NCI-H1930 (cell line): ENCODE measurements around the gene CUX1.
"Not testable (repeated sequence)": the region's sequence is repeated elsewhere in the genome, so short reads cannot be mapped to it uniquely, and the experiment has no call there.

ENCODE experiments used
- DNase-seq, 2 experiments: peaks; one replicate each; lab custom pipeline; 2025; lab: John Stamatoyannopoulos, UW

CUX1 gene

GRCh38 chr7:102289057-102289456 lies 471.6 kb downstream of the CUX1 start:
- no peak for DNase-seq

- DNase-seq = no peak
These were observed 473.9 kb downstream of the CUX1 start for GRCh38 chr7:102291056-102291915.

- no peak for DNase-seq
These were observed 474.5 kb downstream of the CUX1 start for GRCh38 chr7:102291916-102292267.

GRCh38 chr7:102292813-102293798 lies 475.7 kb downstream of the CUX1 start:
- DNase-seq = no peak

GRCh38 chr7:102294589-102294988 lies 477.2 kb downstream of the CUX1 start:
- no peak for DNase-seq

GRCh38 chr7:102295346-102296178 lies 478.1 kb downstream of the CUX1 start:
- no peak for DNase-seq

- no peak for DNase-seq
These were observed 478.7 kb downstream of the CUX1 start for GRCh38 chr7:102296179-102296438.

- no peak for DNase-seq
These were observed 479.1 kb downstream of the CUX1 start for GRCh38 chr7:102296514-102296913.

- no peak for DNase-seq
These were observed 480.2 kb downstream of the CUX1 start for GRCh38 chr7:102297487-102298218.

GRCh38 chr7:102300643-102301221 lies 483.3 kb downstream of the CUX1 start:
- no peak for DNase-seq

GRCh38 chr7:102301367-102301766 lies 483.9 kb downstream of the CUX1 start:
- not testable (repeated sequence) for DNase-seq

GRCh38 chr7:102302025-102302424 lies 484.6 kb downstream of the CUX1 start:
- DNase-seq = no peak

- DNase-seq = no peak
These were observed 486.4 kb downstream of the CUX1 start for GRCh38 chr7:102303669-102304422.

GRCh38 chr7:102304668-102305067 lies 487.2 kb downstream of the CUX1 start:
- no peak for DNase-seq

GRCh38 chr7:102305414-102306268 lies 488.2 kb downstream of the CUX1 start:
- no peak for DNase-seq

- DNase-seq = no peak
These were observed 489.7 kb downstream of the CUX1 start for GRCh38 chr7:102306916-102307677.

GRCh38 chr7:102310414-102310815 lies 493.0 kb downstream of the CUX1 start:
- no peak for DNase-seq

- DNase-seq = no peak
These were observed 494.9 kb downstream of the CUX1 start for GRCh38 chr7:102312317-102312716.
